ENCODE data around the gene CHST3.
"Not testable (repeated sequence)": the region's sequence is repeated elsewhere in the genome, so short reads cannot be mapped to it uniquely, and the experiment has no call there.

The CHST3 gene

GRCh38 chr10:72013202-72013945, 49.2 kb downstream of the CHST3 start:
- DNase-seq, result no peak

- no peak for DNase-seq
Measured at GRCh38 chr10:72014197-72014596, 50.0 kb downstream of the CHST3 start.

GRCh38 chr10:72014785-72015480, 50.7 kb downstream of the CHST3 start:
- no peak for DNase-seq

GRCh38 chr10:72015841-72016240, 51.6 kb downstream of the CHST3 start:
- no peak for DNase-seq

GRCh38 chr10:72016608-72017300, 52.6 kb downstream of the CHST3 start:
- no peak for DNase-seq

GRCh38 chr10:72019085-72019876, 55.1 kb downstream of the CHST3 start:
- DNase-seq, result no peak

- no peak for DNase-seq
Measured at GRCh38 chr10:72020914-72021809, 57.0 kb downstream of the CHST3 start.

- DNase-seq, result no peak
Measured at GRCh38 chr10:72022228-72022627, 58.0 kb downstream of the CHST3 start.

GRCh38 chr10:72024596-72024995, 60.4 kb downstream of the CHST3 start:
- DNase-seq, result no peak

- no peak for DNase-seq
Measured at GRCh38 chr10:72025400-72025799, 61.2 kb downstream of the CHST3 start.

GRCh38 chr10:72025832-72026231, 61.6 kb downstream of the CHST3 start:
- DNase-seq, result no peak

- DNase-seq, result no peak
Measured at GRCh38 chr10:72026278-72027111, 62.3 kb downstream of the CHST3 start.

- DNase-seq, result no peak
Measured at GRCh38 chr10:72027498-72027897, 63.3 kb downstream of the CHST3 start.

GRCh38 chr10:72029414-72029813, 65.2 kb downstream of the CHST3 start:
- no peak for DNase-seq

GRCh38 chr10:72030762-72031543, 66.8 kb downstream of the CHST3 start:
- no peak for DNase-seq

- DNase-seq, result no peak
Measured at GRCh38 chr10:72031706-72032105, 67.5 kb downstream of the CHST3 start.

- not testable (repeated sequence) for DNase-seq
Measured at GRCh38 chr10:72032409-72033162, 68.4 kb downstream of the CHST3 start.

- DNase-seq, result no peak
Measured at GRCh38 chr10:72034040-72034499, 69.9 kb downstream of the CHST3 start.

- no peak for DNase-seq
Measured at GRCh38 chr10:72034761-72035160, 70.6 kb downstream of the CHST3 start.

Data from activated CD4-positive, alpha-beta T cell treated with anti-CD3 and anti-CD28 coated beads for 48 hours (primary cell).